PC-3 (cell line): Measurements from ENCODE around the gene SERGEF.

ENCODE experiments used
- CTCF ChIP-seq: fragments of 300-600 bp; sonication (generic); conservative IDR thresholded peaks from 2 replicates; pipeline ENCODE4 v1.5.1; 2017; ENCODE audit warnings: antibody characterized with exemption, low read depth, mild to moderate bottlenecking, low read length
- EZH2 ChIP-seq: fragments of 300-600 bp; sonication (generic); IDR thresholded peaks from one replicate; pipeline ENCODE4 v1.6.1; 2017; ENCODE audit warnings: antibody characterized with exemption, mild to moderate bottlenecking, low read length; ENCODE audit not compliant: unreplicated experiment
- EZH2phosphoT487 ChIP-seq: fragments of 300-600 bp; sonication (generic); IDR thresholded peaks from 2 replicates; pipeline ENCODE4 v1.6.1; 2018; ENCODE audit warnings: mild to moderate bottlenecking, antibody characterized with exemption, low read length, borderline replicate concordance

DNA sequence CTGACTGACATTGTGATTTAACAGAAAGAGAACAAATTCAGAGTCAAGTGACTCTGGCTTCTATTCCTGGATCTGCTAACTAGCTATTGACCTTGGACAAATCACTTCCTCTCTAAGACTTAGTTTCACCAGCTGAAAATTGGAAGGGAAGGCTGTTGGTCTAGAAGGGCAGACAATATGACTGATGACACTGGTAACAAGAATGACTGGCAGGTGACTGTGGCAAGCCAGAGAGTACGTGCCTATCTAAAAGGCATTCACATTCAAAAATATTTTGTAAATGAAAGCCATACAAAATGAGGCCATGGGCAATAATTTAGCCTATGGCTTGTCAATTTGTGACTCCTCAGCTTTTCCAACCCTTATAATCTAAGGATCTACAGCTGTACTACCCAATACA is 23.5 kb downstream of the SERGEF start:
- no peak for TF ChIP-seq CTCF
- no peak for TF ChIP-seq EZH2
- TF ChIP-seq EZH2phosphoT487 = no peak
